GM23338 (cell line): ENCODE results near the gene RFXANK. TPM values are rescaled to one million over a fixed set of nuclear protein-coding genes. Genes with fewer than 3 reads are reported as not detected.

Source experiments
- ATAC-seq: fragments of 200-7000 bp; cut with Tn5 transposase; 3 replicates; pipeline ENCODE4 v1.9.1; 2020
- DNase-seq: peaks from one replicate; pipeline ENCODE4 v3.0.0-alpha.2; 2015; ENCODE audit warnings: low spot score
- H2AFZ ChIP-seq: fragments of 200-600 bp; sonication (generic); 2 replicates; pipeline ENCODE4 v1.8.0; 2016; ENCODE audit warnings: antibody characterized with exemption, mild to moderate bottlenecking, moderate library complexity
- H3F3A ChIP-seq: fragments of 200-600 bp; sonication (generic); replicated peaks from 2 replicates; pipeline ENCODE4 v1.8.0; 2017; ENCODE audit warnings: antibody characterized with exemption, mixed run types, low read depth
- H3K27ac ChIP-seq: fragments of 200-600 bp; sonication (generic); 2 replicates; pipeline ENCODE4 v1.6.1; 2016; ENCODE audit warnings: low read depth
- H3K27me3 ChIP-seq: fragments of 200-600 bp; sonication (generic); 2 replicates; pipeline ENCODE4 v1.8.0; 2016; ENCODE audit warnings: mild to moderate bottlenecking, mixed run types, moderate library complexity; ENCODE audit not compliant: insufficient read depth
- H3K36me3 ChIP-seq: fragments of 200-600 bp; sonication (generic); 2 replicates; pipeline ENCODE4 v1.8.0; 2016; ENCODE audit warnings: mild to moderate bottlenecking; ENCODE audit not compliant: insufficient read depth
- H3K4me1 ChIP-seq: fragments of 200-600 bp; sonication (generic); 2 replicates; pipeline ENCODE4 v1.8.0; 2016; ENCODE audit warnings: mild to moderate bottlenecking, moderate library complexity; ENCODE audit not compliant: insufficient read depth
- H3K4me2 ChIP-seq: fragments of 200-600 bp; sonication (generic); 2 replicates; pipeline ENCODE4 v1.7.1; 2017; ENCODE audit warnings: mixed run types
- H3K4me3 ChIP-seq: fragments of 200-600 bp; sonication (generic); 2 replicates; pipeline ENCODE4 v1.6.1; 2016; ENCODE audit warnings: mixed run types
- H3K79me2 ChIP-seq: fragments of 200-600 bp; sonication (generic); replicated peaks from 2 replicates; pipeline ENCODE4 v1.8.0; 2017; ENCODE audit warnings: mild to moderate bottlenecking; ENCODE audit not compliant: insufficient read depth
- H3K9me2 ChIP-seq: fragments of 200-600 bp; sonication (generic); 2 replicates; pipeline ENCODE4 v1.8.0; 2017; ENCODE audit not compliant: insufficient read depth
- H4K20me1 ChIP-seq: fragments of 200-600 bp; sonication (generic); replicated peaks from 2 replicates; pipeline ENCODE4 v1.8.0; 2017; ENCODE audit warnings: mild to moderate bottlenecking; ENCODE audit not compliant: insufficient read depth
- H3K27ac Mint-ChIP-seq: 2 replicates; pipeline ENCODE4 v1.8.0; 2020; ENCODE audit warnings: inconsistent platforms, mild to moderate bottlenecking, moderate library complexity, mixed read lengths
- H3K27me3 Mint-ChIP-seq: 3 replicates; pipeline ENCODE4 v1.8.0; 2022; ENCODE audit warnings: low read depth, mild to moderate bottlenecking, moderate library complexity, mixed read lengths, inconsistent platforms; ENCODE audit not compliant: insufficient read depth, poor library complexity
- H3K36me3 Mint-ChIP-seq: 3 replicates; pipeline ENCODE4 v1.8.0; 2021; ENCODE audit warnings: low read depth, mild to moderate bottlenecking, inconsistent platforms, moderate library complexity, mixed read lengths
- H3K4me1 Mint-ChIP-seq: 3 replicates; pipeline ENCODE4 v1.8.0; 2020; ENCODE audit warnings: mild to moderate bottlenecking, inconsistent platforms, mixed read lengths
- H3K4me3 Mint-ChIP-seq: 3 replicates; pipeline ENCODE4 v1.8.0; 2021; ENCODE audit warnings: moderate library complexity, mild to moderate bottlenecking, inconsistent platforms, mixed read lengths
- H3K9me3 Mint-ChIP-seq: 3 replicates; pipeline ENCODE4 v1.8.0; 2020; ENCODE audit warnings: moderate library complexity, mild to moderate bottlenecking, inconsistent platforms, mixed read lengths
- CREB1 ChIP-seq: fragments of 250-450 bp; sonication (Bioruptor Pico); IDR thresholded peaks from 2 replicates; pipeline ENCODE4 v1.5.0; 2020; ENCODE audit warnings: low read depth, mild to moderate bottlenecking, moderate library complexity
- EZH2phosphoT487 ChIP-seq: fragments of 200-600 bp; sonication (generic); IDR thresholded peaks from one replicate; pipeline ENCODE4 v1.8.1; 2018; ENCODE audit warnings: antibody characterized with exemption; ENCODE audit not compliant: unreplicated experiment
- NANOG ChIP-seq: IDR thresholded peaks from 2 replicates; pipeline ENCODE4 v1.6.1; 2016; ENCODE audit warnings: antibody characterized with exemption, borderline replicate concordance
- POLR2AphosphoS5 ChIP-seq: IDR thresholded peaks from 2 replicates; pipeline ENCODE4 v1.6.1; 2016; ENCODE audit warnings: antibody characterized with exemption, low read depth
- STAT1 ChIP-seq: IDR thresholded peaks from one replicate; pipeline ENCODE4 v1.6.1; 2016; ENCODE audit warnings: antibody characterized with exemption; ENCODE audit not compliant: unreplicated experiment
- ZNF114 ChIP-seq: fragments of 250-450 bp; sonication (Bioruptor Pico); IDR thresholded peaks from 2 replicates; pipeline ENCODE4 v1.5.0; 2020; ENCODE audit warnings: mild to moderate bottlenecking, moderate library complexity
- ZNF331 ChIP-seq: fragments of 250-450 bp; sonication (Bioruptor Pico); IDR thresholded peaks from 2 replicates; pipeline ENCODE4 v1.5.0; 2020; ENCODE audit warnings: low read depth, mild to moderate bottlenecking, moderate library complexity
- ZNF462 ChIP-seq: fragments of 250-450 bp; sonication (Bioruptor Pico); IDR thresholded peaks from 2 replicates; pipeline ENCODE4 v1.5.0; 2020; ENCODE audit warnings: mild to moderate bottlenecking, moderate library complexity
- polyA plus RNA-seq: library from polyadenylated mRNA; unstranded; fragments of >200 nt; fragmentation: Nextera tagmentation; extraction: Ambion mirVana; gene quantifications from 2 replicates; pipeline ENCODE4 v1.2.1, GENCODE V29; 2016
- total RNA-seq: library from RNA; depleted of rRNA; stranded (reverse); fragments of >200 nt; shearing (Covaris generic); gene quantifications from 2 replicates; pipeline ENCODE4 v1.2.3, GENCODE V29; 2014

RFXANK gene
- total and polyA plus RNA-seq, 2 experiments from 2014 or later: 54.3 to 124 TPM

GRCh38 chr19:19176950-19177349, 15.1 kb upstream of the RFXANK start (continued):
- TF ChIP-seq ZNF462 (CRISPR knock-in tag): no peak
- no peak for TF ChIP-seq ZNF114 (CRISPR knock-in tag)
- TF ChIP-seq CREB1 (CRISPR knock-in tag): no peak
- TF ChIP-seq EZH2phosphoT487: no peak
- TF ChIP-seq POLR2AphosphoS5: no peak
- no peak for TF ChIP-seq ZNF331
- no peak for TF ChIP-seq NANOG
- no peak for TF ChIP-seq STAT1

GRCh38 chr19:19179548-19180441, 12.3 kb upstream of the RFXANK start:
- Histone ChIP-seq H3K79me2 (no peaks in the 10 kb centered on the region), H3K27ac (no peak overlapping the region), H2AFZ (no peak overlapping the region), H3F3A (no peaks in the 10 kb centered on the region), H3K4me3 (no peak overlapping the region), H4K20me1 (no peaks in the 10 kb centered on the region), H3K4me1 (no peaks in the 10 kb centered on the region), H3K9me2 (no peaks in the 10 kb centered on the region), H3K36me3 (no peaks in the 10 kb centered on the region), H3K4me2 (no peak overlapping the region), H3K27me3 (no peaks in the 10 kb centered on the region)
- H3K4me3 Mint-ChIP-seq: no peak overlapping the region
- H3K27ac Mint-ChIP-seq: no peak overlapping the region
- TF ChIP-seq STAT1 (no peak), ZNF331 (peak; percentile 71)
- H3K27me3 Mint-ChIP-seq: peaks cover 3% of the 10 kb centered on the region
- no peak for DNase-seq
- peaks cover 3% of the 10 kb centered on the region; the same call in 2 of the 3 replicates for H3K4me1 Mint-ChIP-seq
- no peak for ATAC-seq
- peaks cover 20% of the 10 kb centered on the region for H3K36me3 Mint-ChIP-seq
- no peaks in the 10 kb centered on the region for H3K9me3 Mint-ChIP-seq
